Measurements from ENCODE around the gene CLDN24.
A peak's percentile ranks its signal among the peaks of the same experiment; 100 is the strongest.

Gene CLDN24

GRCh38 chr4:183337833-183338232, 15.6 kb upstream of the CLDN24 start:
- no peaks in the 10 kb centered on the region for H3K36me3 ChIP-seq (replicated peaks)
- peak overlapping the region; percentile 32 for H3K27ac ChIP-seq
- no peak for TF ChIP-seq CTCF (IDR thresholded peaks at IDR 0.05; ENCODE audit: low read depth, low read length, missing control alignments)
- in situ Hi-C loops (cut with HindIII; ENCODE audit: low pct_ligation_motif_present, low sequenced_read_pairs), result no loop called here
- no peak overlapping the region for H3K4me3 ChIP-seq (ENCODE audit: low read depth, low read length)
- no peaks in the 10 kb centered on the region for H3K27me3 ChIP-seq (replicated peaks)
- no peak for DNase-seq

- TF ChIP-seq CTCF (IDR thresholded peaks at IDR 0.05; ENCODE audit: low read depth, low read length, missing control alignments), result no peak
- Histone ChIP-seq H3K36me3 (replicated peaks) (no peaks in the 10 kb centered on the region), H3K4me3 (ENCODE audit: low read depth, low read length) (no peak overlapping the region), H3K27ac (peak overlapping the region; percentile 32), H3K27me3 (replicated peaks) (no peaks in the 10 kb centered on the region)
- no peak for DNase-seq
- in situ Hi-C loops (cut with HindIII; ENCODE audit: low pct_ligation_motif_present, low sequenced_read_pairs), result no loop called here
Measured at GRCh38 chr4:183337349-183337748, 15.1 kb upstream of the CLDN24 start.

- TF ChIP-seq CTCF (IDR thresholded peaks at IDR 0.05; ENCODE audit: low read depth, low read length, missing control alignments), result no peak
- no peaks in the 10 kb centered on the region for H3K36me3 ChIP-seq (replicated peaks)
- H3K27ac ChIP-seq, result peak overlapping the region; percentile 45
- DNase-seq, result peak; percentile 78
- in situ Hi-C loops (cut with HindIII; ENCODE audit: low pct_ligation_motif_present, low sequenced_read_pairs), result no loop called here
- no peak overlapping the region for H3K4me3 ChIP-seq (ENCODE audit: low read depth, low read length)
- H3K27me3 ChIP-seq (replicated peaks), result no peaks in the 10 kb centered on the region
Measured at GRCh38 chr4:183335369-183335940, 13.2 kb upstream of the CLDN24 start.

GRCh38 chr4:183333983-183334382, 11.8 kb upstream of the CLDN24 start:
- H3K27ac ChIP-seq, result no peak overlapping the region
- TF ChIP-seq CTCF (IDR thresholded peaks at IDR 0.05; ENCODE audit: low read depth, low read length, missing control alignments), result no peak
- no peaks in the 10 kb centered on the region for H3K36me3 ChIP-seq (replicated peaks)
- in situ Hi-C loops (cut with HindIII; ENCODE audit: low pct_ligation_motif_present, low sequenced_read_pairs), result no loop called here
- H3K4me3 ChIP-seq (ENCODE audit: low read depth, low read length), result no peak overlapping the region
- H3K27me3 ChIP-seq (replicated peaks), result no peaks in the 10 kb centered on the region
- DNase-seq, result no peak

GRCh38 chr4:183333202-183333601, 11.0 kb upstream of the CLDN24 start:
- TF ChIP-seq CTCF (IDR thresholded peaks at IDR 0.05; ENCODE audit: low read depth, low read length, missing control alignments), result no peak
- in situ Hi-C loops (cut with HindIII; ENCODE audit: low pct_ligation_motif_present, low sequenced_read_pairs), result no loop called here
- Histone ChIP-seq H3K27me3 (replicated peaks) (no peaks in the 10 kb centered on the region), H3K36me3 (replicated peaks) (no peaks in the 10 kb centered on the region), H3K4me3 (ENCODE audit: low read depth, low read length) (no peak overlapping the region), H3K27ac (no peak overlapping the region)
- DNase-seq, result no peak

GRCh38 chr4:183332447-183332846, 10.2 kb upstream of the CLDN24 start:
- H3K27me3 ChIP-seq (replicated peaks), result no peaks in the 10 kb centered on the region
- no peak for TF ChIP-seq CTCF (IDR thresholded peaks at IDR 0.05; ENCODE audit: low read depth, low read length, missing control alignments)
- in situ Hi-C loops (cut with HindIII; ENCODE audit: low pct_ligation_motif_present, low sequenced_read_pairs), result no loop called here
- no peak overlapping the region for H3K27ac ChIP-seq
- no peak overlapping the region for H3K4me3 ChIP-seq (ENCODE audit: low read depth, low read length)
- no peak for DNase-seq
- no peaks in the 10 kb centered on the region for H3K36me3 ChIP-seq (replicated peaks)
